ENCODE measurements around the gene OVOL1. TPM values are rescaled to one million over a fixed set of nuclear protein-coding genes. Genes with fewer than 3 reads are reported as not detected.
"Not testable (repeated sequence)": the region's sequence is repeated elsewhere in the genome, so short reads cannot be mapped to it uniquely, and the experiment has no call there.

The OVOL1 gene
- total RNA-seq, 2 experiments from 2014 or later, result 0.20 to 0.52 TPM

DNA sequence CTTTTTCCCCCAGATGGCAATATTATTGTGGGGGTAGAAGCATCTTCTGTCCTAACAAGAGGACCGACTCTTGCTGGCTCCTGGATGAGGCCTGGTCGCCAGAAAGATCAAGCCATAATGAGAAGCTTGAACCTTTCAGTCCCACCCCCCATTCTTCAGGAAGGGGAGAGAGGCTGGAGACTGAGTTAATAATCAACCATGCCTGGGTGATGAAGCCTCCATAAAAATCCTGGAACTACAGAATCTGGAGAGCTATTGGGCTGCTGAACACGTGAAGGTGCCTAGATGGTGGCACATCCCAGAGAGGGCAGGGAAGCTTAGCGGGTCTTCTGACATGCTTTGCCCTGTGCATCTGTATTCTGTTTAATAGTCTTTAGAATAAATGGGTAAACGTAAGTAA is 22.4 kb upstream of the OVOL1 start:
- Histone ChIP-seq H3K36me3 (ENCODE audit: insufficient read depth, low read length) (no peaks in the 10 kb centered on the region), H3K9me3 (ENCODE audit: control insufficient read depth in 1 of 2, insufficient read depth in 1 of 2, low read length in 2 of 2) (no peaks in the 10 kb centered on the region), H3K4me1 (ENCODE audit: insufficient read depth, low read length) (no peaks in the 10 kb centered on the region), H3K27ac (ENCODE audit: low read depth in 1 of 2, low read length in 2 of 2) (no peak overlapping the region), H3K4me3 (ENCODE audit: low read length) (no peak overlapping the region), H3K27me3 (ENCODE audit: control insufficient read depth in 1 of 2, insufficient read depth in 2 of 2, low read length in 2 of 2) (peaks cover 4 to 6% of the 10 kb centered on the region in 2 experiments)
- Mint-ChIP-seq H3K4me3 (no peak overlapping the region), H3K36me3 (ENCODE audit: low read depth) (no peaks in the 10 kb centered on the region), H3K27me3 (peaks cover 23% of the 10 kb centered on the region), H3K27ac (no peak overlapping the region), H3K4me1 (ENCODE audit: low read depth) (peaks cover under 1% of the 10 kb centered on the region), H3K9me3 (no peaks in the 10 kb centered on the region)
- DNase-seq (no peak), ATAC-seq (ENCODE audit: poor library complexity) (no peak)
- intact Hi-C loops (cut with DNase I, micrococcal nuclease), result no loop called here
- ChIA-PET POLR2A (no interaction called here), CTCF (no interaction called here)
- TF ChIP-seq, protein P1, sequence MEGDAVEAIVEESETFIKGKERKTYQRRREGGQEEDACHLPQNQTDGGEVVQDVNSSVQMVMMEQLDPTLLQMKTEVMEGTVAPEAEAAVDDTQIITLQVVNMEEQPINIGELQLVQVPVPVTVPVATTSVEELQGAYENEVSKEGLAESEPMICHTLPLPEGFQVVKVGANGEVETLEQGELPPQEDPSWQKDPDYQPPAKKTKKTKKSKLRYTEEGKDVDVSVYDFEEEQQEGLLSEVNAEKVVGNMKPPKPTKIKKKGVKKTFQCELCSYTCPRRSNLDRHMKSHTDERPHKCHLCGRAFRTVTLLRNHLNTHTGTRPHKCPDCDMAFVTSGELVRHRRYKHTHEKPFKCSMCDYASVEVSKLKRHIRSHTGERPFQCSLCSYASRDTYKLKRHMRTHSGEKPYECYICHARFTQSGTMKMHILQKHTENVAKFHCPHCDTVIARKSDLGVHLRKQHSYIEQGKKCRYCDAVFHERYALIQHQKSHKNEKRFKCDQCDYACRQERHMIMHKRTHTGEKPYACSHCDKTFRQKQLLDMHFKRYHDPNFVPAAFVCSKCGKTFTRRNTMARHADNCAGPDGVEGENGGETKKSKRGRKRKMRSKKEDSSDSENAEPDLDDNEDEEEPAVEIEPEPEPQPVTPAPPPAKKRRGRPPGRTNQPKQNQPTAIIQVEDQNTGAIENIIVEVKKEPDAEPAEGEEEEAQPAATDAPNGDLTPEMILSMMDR (IDR thresholded peaks at IDR 0.05), result no peak

DNA sequence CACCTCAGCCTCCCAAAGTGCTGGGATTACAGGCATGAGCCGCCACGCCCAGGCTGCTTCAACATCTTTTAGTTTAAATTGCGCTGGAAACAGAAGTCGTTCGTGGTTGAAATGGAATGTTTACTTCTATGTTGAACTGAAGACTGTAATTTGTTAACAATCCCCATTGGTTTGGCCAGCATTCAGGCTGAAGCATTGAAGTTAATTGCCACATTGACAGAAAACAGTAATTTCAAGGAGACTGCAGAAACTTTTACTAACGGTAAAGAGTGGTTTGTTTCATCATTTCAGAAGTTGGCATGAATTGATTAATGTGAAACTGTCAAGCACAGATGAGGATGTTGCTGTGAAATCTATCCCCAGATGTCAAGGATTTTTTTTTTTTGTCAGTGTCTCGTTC is 20.3 kb upstream of the OVOL1 start:
- no peaks in the 10 kb centered on the region for H3K36me3 ChIP-seq (ENCODE audit: insufficient read depth, low read length)
- no peak overlapping the region for H3K27ac ChIP-seq (ENCODE audit: low read depth in 1 of 2, low read length in 2 of 2)
- no peak for DNase-seq
- peaks cover 2% of the 10 kb centered on the region for H3K27me3 Mint-ChIP-seq
- no peaks in the 10 kb centered on the region for H3K36me3 Mint-ChIP-seq (ENCODE audit: low read depth)
- no peak for ATAC-seq (ENCODE audit: poor library complexity)
- ChIA-PET CTCF (no interaction called here), POLR2A (no interaction called here)
- no peaks in the 10 kb centered on the region for H3K4me1 ChIP-seq (ENCODE audit: insufficient read depth, low read length)
- H3K9me3 ChIP-seq (ENCODE audit: control insufficient read depth in 1 of 2, insufficient read depth in 1 of 2, low read length in 2 of 2), result no peaks in the 10 kb centered on the region
- TF ChIP-seq, protein P1 (IDR thresholded peaks at IDR 0.05), result no peak
- H3K27me3 ChIP-seq (ENCODE audit: control insufficient read depth in 1 of 2, insufficient read depth in 2 of 2, low read length in 2 of 2), result no peaks in the 10 kb centered on the region
- H3K4me3 ChIP-seq (ENCODE audit: low read length), result no peak overlapping the region
- no peaks in the 10 kb centered on the region for H3K9me3 Mint-ChIP-seq
- no peak overlapping the region for H3K4me3 Mint-ChIP-seq
- intact Hi-C loops (cut with DNase I, micrococcal nuclease), result no loop called here
- H3K27ac Mint-ChIP-seq, result no peak overlapping the region
- peaks cover 5% of the 10 kb centered on the region for H3K4me1 Mint-ChIP-seq (ENCODE audit: low read depth)

DNA sequence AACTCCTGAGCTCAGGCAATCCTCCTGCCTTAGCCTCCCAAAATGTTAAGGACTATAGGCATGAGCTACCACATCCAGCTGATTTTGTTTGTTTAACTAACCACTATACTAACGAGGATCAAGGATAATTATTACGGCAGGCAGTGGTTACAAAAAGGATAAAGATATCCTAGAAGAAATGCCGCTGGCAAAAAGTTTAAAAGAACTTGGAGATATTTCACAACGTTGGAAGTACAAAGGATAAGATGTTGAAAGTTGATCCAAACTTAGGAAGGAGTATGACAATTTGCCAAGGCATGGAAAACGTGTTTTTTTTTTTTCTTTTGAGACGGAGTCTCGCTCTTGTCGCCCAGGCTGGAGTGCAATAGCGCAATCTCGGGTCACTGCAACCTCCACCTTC is 19.5 kb upstream of the OVOL1 start:
- no peak overlapping the region for H3K27ac ChIP-seq (ENCODE audit: low read depth in 1 of 2, low read length in 2 of 2)
- ChIA-PET POLR2A (no interaction called here), CTCF (interaction anchor here (0.9 kb wide), 1 partner anchor 13 kb away, joined by 3 read pairs; no protein-coding TSS in a partner anchor)
- no peaks in the 10 kb centered on the region for H3K36me3 Mint-ChIP-seq (ENCODE audit: low read depth)
- H3K27me3 ChIP-seq (ENCODE audit: control insufficient read depth in 1 of 2, insufficient read depth in 2 of 2, low read length in 2 of 2), result no peaks in the 10 kb centered on the region
- intact Hi-C loops (cut with DNase I, micrococcal nuclease), result no loop called here
- TF ChIP-seq, protein P1 (IDR thresholded peaks at IDR 0.05), result no peak
- no peaks in the 10 kb centered on the region for H3K9me3 Mint-ChIP-seq
- no peaks in the 10 kb centered on the region for H3K9me3 ChIP-seq (ENCODE audit: control insufficient read depth in 1 of 2, insufficient read depth in 1 of 2, low read length in 2 of 2)
- no peak overlapping the region for H3K4me3 ChIP-seq (ENCODE audit: low read length)
- DNase-seq (no peak), ATAC-seq (ENCODE audit: poor library complexity) (no peak)
- H3K27me3 Mint-ChIP-seq, result no peaks in the 10 kb centered on the region
- H3K4me3 Mint-ChIP-seq, result no peak overlapping the region
- no peak overlapping the region for H3K27ac Mint-ChIP-seq
- peaks cover 5% of the 10 kb centered on the region for H3K4me1 Mint-ChIP-seq (ENCODE audit: low read depth)
- no peaks in the 10 kb centered on the region for H3K4me1 ChIP-seq (ENCODE audit: insufficient read depth, low read length)
- no peaks in the 10 kb centered on the region for H3K36me3 ChIP-seq (ENCODE audit: insufficient read depth, low read length)

DNA sequence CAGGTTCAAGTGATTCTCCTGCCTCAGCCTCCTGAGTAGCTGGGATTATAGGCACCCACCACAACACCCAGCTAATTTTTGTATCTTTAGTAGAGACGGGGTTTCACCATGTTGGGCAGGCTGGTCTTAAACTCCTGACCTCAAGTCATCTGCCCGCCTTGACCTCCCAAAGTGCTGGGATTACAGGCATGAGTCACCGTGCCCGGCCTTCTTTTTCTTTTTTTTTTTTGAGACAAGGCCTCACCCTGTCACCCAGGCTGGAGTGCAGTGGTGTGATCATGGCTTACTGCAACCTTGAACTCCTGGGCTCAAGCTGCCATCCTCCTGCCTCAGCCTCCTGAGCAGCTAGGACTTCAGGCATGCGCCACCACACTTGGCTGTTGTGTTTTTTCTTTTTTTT is 19.1 kb upstream of the OVOL1 start:
- H3K27ac Mint-ChIP-seq; H3K27ac ChIP-seq (ENCODE audit: low read depth in 1 of 2, low read length in 2 of 2); intact Hi-C loops (cut with DNase I, micrococcal nuclease); H3K27me3 ChIP-seq (ENCODE audit: control insufficient read depth in 1 of 2, insufficient read depth in 2 of 2, low read length in 2 of 2); H3K4me1 Mint-ChIP-seq (ENCODE audit: low read depth); H3K4me3 Mint-ChIP-seq; DNase-seq; H3K36me3 Mint-ChIP-seq (ENCODE audit: low read depth); H3K9me3 ChIP-seq (ENCODE audit: control insufficient read depth in 1 of 2, insufficient read depth in 1 of 2, low read length in 2 of 2); POLR2A ChIA-PET; H3K27me3 Mint-ChIP-seq; H3K4me1 ChIP-seq (ENCODE audit: insufficient read depth, low read length); H3K9me3 Mint-ChIP-seq; H3K4me3 ChIP-seq (ENCODE audit: low read length); ATAC-seq (ENCODE audit: poor library complexity); H3K36me3 ChIP-seq (ENCODE audit: insufficient read depth, low read length): not testable (repeated sequence)
- CTCF ChIA-PET, result interaction anchor here (0.9 kb wide), 1 partner anchor 12 kb away, joined by 3 read pairs; no protein-coding TSS in a partner anchor

All from CD4-positive, alpha-beta T cell (primary cell).